Measurements from ENCODE around the gene NPY4R2.
"Not testable (repeated sequence)": the region's sequence is repeated elsewhere in the genome, so short reads cannot be mapped to it uniquely, and the experiment has no call there.

The NPY4R2 gene, protein sequence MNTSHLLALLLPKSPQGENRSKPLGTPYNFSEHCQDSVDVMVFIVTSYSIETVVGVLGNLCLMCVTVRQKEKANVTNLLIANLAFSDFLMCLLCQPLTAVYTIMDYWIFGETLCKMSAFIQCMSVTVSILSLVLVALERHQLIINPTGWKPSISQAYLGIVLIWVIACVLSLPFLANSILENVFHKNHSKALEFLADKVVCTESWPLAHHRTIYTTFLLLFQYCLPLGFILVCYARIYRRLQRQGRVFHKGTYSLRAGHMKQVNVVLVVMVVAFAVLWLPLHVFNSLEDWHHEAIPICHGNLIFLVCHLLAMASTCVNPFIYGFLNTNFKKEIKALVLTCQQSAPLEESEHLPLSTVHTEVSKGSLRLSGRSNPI

DNA sequence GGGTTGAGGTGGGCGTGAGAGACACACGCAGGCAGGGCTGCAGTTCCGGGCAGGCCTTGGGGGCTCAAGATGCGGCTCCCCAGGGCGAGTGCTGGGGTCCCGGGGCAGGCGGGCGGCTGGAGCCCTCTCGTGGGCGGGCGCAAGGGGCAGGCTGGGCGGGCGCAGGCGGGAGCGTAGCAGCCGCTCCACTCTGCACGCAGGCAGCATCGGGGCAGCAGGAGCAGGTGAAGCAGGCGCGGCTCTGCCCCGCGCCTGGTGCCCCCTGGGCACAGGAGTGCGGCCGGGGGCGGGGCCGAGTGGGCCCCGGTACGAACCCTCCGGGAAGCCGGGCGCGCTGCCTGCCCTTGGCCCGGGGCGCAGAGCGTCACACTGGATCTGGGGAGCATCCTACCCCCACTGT lies at the start of gene NPY4R2:
TSS of gene NPY4R2 (plus strand) at position 188 of the 400 bp plus-strand sequence. CDS start 3,326 bp downstream, outside the sequence.
- not testable (repeated sequence) for DNase-seq

DNA sequence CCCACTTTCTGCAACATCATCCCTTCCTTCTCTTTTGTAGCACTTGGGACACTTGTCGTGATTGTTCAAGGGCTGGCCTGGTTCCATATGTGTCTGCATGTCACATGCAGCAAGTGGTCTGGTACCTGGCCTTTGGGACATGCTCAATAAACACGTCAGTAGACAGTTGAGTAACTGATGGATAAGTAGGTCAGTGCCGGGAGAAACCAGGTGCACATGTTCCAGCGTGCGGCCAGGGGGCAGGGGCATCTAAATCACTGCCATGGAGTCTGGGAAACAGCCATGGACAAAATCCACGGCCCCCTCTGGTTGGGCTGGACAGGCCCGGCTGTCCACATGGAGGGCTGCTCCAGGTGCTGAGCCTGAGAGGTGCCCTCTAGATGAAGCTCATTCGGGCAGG lies 47.6 kb upstream of the NPY4R2 start:
- DNase-seq, result not testable (repeated sequence)

DNA sequence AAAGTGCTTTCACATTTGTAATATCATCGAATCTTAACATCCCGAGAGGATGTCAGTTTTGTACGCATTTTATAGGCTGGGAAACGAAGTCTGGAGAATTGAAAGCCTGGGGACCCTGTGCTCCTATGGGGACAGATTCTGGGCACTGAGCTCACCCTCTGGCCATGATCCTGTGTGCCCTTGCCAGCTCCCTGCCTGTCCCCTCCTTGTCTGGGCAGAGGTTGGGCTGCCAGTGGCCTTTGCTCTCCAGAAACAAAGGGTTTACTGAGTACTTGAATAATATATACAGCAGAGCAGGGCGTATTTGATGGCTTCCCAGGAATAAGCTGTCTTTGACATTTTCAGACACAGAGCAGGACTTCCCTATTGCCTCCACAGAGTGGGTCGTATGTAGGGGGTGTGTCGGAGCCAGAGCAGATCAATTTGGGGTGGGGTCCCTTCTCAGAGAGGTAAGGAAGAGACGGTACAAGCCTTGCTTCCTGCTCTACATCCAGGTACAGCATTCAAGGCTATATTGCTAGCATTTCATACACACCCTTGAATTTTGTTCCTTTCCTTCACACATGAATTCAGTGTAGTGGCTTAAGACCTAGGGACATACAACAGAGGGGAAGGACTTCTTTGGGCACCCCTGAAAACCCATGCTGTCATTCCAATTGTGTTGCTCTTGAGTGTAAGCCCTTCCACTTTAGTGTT lies 46.8 kb upstream of the NPY4R2 start:
- not testable (repeated sequence) for DNase-seq

DNA sequence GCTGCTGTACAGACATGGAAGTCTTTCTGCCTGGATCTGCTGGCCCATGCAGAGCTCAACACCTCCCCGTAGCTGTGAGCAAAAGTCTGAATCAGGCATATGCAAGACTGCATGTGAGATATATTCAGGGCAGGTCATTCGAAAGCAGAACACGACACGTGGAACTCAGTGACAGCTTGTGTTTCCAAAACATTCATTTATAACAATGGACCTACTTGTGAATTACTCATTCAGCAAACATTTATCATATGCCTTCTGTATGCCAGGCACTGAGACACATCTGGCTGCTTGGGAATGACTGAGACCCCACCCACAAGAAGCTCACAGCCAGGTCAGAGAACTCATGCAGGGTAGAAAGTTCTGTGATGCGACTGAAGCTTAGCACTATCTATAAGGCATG lies 46.2 kb upstream of the NPY4R2 start:
- DNase-seq, result not testable (repeated sequence)

DNA sequence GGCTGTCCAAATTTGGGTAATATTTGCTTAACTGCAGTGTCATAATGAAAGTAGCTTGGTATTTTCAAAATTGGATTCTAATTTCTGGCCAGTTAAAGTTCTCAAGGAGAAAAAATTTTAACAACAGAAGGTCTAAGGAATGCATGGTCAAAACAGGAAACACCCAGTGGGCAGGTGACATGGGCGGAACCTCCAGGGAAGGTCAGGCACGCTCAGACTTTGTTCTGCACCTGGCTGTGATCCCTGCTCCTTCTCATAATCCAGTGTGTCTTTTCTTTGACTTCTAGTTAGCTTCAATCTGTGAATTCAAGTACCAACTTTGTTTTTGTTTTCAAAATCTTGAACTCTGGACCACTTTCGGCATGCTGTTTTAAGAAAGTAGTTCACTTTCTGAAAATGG lies 34.2 kb upstream of the NPY4R2 start:
- not testable (repeated sequence) for DNase-seq

DNA sequence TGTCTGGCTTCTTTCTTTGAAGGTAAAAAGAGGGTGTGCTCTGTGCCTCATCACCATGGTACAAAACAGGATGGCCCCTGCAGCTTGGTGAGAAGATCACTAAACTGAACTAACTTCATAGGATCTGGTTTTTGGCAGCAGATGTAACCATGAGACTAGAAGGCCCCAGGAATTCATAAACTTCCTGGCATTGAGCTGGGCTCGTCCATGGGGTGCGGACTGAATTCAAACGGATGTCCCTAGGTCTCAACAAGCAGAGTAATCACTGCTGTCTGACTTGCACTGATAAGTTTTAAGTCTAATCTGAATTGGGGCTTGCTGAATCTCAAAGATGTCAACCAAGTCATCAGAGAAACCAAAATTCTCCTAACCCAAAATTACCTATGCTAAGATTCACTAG lies 33.5 kb upstream of the NPY4R2 start:
- DNase-seq, result not testable (repeated sequence)

DNA sequence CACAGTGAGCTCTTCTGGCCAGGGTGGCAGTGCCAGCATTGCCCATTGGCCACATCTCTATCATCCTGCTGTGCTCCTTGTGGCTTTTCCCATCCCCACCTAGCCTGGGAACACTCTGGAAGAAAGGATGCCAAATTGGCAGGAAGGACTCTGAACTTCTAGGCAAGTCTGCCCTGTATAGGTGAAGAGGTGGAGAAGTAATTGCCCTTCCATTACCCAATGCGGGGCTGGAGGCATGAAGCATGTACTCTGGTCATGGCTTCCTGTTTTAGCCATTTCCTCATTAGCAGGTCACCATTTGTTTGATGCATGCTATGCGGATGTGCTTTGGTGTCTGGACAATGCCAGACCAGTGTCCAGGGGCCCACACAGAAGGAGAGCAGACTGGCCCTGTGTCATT lies 32.1 kb upstream of the NPY4R2 start:
- not testable (repeated sequence) for DNase-seq

DNA sequence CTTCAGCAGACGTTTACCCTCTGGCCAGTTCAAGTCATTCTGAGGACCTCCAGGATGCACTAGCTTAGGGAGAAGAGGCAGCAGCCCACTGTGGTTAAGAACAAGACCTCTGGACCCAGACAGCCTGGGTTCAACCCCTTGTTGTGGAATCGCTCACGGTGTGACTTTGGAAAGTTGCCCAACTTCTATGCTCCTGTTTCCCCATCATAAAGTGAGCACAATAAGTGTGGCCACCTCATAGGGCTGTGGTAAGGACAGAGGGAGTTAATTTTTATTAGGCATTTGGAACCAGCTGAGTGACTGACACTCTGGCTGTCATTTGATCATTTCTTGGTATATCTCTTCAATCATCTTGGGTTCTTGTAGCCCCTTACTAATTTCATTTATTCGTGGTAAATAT lies 31.6 kb upstream of the NPY4R2 start:
- not testable (repeated sequence) for DNase-seq

DNA sequence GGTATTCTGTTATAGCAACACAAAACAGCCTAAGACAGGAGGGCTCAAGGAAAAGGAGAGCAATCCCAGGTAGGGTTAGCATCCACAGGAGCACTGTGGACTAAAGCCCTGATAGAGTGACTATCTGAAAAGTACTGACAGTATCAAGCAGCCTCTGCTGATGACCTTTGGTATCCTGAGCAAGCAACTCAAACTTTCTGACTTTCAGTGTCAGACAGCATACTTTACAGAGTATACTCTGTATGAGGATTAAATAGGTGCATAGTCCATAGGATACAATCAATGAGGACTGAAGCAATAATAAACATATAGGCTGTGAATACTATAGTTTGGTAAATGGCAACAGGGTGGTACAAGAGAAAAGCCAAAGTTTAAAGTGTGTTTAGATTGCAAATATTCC lies 27.7 kb upstream of the NPY4R2 start:
- DNase-seq, result not testable (repeated sequence)

DNA sequence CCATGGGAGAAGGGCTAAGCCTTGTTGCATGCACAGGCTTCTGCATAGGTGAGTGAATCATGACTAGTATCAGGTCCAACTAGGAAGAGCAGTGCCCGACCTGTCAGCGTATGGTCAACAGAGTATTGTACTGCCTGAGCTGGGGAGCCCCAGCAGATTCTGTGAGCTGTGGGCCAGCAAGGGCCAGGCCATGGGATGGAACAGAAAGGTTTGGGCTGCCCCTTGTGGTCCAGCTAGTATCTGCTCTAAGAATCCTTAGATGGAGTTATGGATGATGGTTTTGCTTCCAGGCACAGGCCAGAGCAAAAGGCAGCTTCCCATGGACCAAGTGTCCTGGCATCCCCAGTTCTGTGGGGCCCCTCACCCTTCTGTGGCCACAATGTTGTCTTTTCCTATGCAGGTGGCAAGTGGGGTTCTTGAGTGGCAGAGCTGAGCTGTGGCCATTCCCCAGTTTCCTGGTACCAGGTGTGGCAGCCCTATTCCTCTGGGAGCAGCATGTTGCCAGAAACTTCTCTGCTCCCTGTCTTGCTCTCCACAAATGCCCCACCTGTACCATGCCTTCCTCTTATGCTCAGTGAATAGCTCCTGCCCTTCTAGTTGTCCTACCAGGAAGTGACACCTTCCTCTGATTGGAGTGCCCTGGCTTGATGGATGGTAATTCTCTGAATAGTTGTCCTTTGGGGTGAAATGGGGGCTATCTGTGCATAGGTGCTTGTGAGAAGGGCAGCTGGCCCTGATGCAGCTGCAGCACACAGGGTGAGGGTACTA lies 25.8 kb upstream of the NPY4R2 start:
- not testable (repeated sequence) for DNase-seq

DNA sequence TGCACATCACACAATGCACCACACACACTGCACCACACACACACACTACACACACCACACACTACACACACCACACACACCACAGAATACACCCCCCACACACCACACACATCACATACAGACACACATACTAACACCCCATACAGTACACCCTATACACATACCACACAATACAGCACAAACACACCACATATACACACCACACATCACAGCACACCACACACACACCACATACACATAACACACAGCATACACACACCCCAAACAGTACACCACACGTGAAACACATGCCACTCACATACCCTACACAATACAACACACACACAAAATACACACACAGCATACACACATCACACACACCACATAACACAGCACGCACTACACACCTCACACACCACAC lies 23.9 kb upstream of the NPY4R2 start:
- DNase-seq, result not testable (repeated sequence)

DNA sequence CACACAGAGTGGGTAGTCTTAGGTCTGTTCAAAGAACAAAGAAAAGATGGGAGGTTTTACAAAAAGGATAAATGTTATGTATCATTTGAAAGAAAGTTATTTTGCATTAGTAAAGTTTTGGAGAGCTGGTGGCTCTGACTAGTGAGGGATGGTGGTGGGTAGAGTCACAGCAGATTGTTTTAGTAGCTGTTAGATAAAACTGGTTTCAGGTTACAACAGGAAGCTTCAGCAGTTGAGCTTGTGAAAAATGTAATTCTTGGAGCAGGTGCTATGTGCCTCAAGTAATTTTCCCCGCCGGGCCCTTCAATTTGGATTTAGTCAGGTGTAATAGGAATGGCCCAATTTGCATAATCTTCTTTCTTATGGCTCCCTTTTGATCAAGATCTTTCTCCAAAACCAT lies 20.6 kb upstream of the NPY4R2 start:
- DNase-seq, result not testable (repeated sequence)

DNA sequence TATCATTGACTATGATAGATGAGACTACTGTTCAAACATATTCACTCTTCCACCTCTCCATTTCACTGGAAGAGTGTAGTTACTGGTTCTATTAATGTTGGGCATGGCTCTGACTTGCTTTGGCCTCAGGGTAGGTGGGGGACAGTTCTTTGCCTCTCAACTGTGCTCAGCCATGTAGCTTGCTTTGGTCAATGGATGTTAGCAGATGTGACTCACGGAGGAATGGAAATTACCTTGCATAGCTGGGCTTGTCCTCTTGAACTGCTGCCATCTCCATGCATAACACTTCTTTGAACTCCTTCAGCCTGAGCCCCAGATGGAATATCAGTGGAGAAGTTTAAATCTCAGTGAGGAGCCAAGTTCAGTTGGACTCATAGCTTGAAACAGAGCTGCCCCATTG lies 9.1 kb upstream of the NPY4R2 start:
- DNase-seq, result not testable (repeated sequence)

DNA sequence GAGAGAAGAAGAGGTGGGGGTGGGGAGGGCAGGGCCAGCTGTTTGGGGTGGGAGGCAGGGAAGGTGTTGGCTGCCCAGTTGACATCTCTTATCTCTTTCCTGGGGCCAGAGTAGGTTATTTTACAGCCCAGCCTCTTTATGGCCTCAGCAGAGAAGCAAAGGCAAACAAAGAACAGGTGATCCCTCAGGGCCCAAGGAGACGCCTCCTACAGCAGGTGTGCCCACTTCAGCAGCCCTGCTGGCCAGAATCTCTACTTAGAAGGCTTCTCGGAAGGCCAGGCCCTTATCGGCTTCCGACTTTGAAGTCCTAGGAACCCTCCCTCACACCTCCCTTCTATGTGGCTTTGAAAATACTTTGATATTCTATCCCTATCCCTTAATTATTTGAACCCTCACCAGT lies 8.0 kb upstream of the NPY4R2 start:
- DNase-seq, result not testable (repeated sequence)

DNA sequence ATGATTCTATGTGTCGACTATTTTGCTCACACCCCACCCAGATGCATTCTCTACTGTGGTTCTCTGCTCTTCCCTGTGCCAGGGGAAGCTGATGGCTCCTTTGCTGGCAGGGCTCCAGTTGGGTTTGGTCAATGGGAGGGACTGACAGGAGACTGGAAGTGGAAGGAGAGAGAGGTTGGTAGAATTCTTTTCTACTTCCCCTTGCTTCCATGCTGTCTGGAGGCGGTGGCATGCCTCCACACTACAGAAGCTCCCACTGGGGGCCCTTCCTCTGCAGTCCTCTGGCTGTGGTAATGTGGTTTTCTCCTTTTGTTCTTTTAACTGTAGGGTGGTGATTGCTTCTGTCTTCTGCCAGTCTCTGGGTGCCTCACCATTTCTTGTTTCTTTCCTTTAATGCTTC lies 4.4 kb upstream of the NPY4R2 start:
- not testable (repeated sequence) for DNase-seq

DNA sequence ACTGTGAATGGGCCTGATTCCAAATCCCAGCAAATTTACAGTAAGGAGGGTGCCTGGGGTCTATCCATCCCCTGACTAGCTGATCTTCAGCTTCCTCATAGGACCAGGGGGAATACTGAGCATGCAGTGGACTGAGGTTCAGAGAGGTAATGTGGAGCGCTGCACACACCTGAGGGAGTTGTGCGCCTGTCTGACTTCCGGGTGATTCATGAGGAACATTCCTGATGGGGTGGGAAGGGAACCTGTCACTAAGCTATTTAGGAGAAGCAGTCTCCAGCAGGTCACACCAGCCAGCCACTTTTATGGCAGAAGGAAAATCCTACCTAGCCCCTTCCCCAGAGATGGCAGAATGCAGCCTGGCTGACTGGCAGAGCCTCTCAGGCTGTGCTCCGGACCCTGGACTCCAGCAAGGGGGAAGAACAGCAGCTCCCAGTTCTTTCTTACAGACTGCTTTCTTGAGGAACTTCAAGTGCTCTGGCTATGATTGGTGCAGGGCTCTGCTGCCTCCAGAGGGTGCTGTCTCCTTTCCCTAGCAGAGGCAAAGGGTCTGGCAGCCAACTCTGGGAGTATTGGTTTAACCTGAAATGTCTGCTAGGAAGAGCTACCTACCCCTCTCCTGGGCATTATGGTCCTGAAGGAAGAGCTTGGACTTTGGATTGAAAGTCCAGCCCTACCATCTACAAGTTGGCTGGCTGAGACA lies 2.5 kb upstream of the NPY4R2 start:
- DNase-seq, result not testable (repeated sequence)

DNA sequence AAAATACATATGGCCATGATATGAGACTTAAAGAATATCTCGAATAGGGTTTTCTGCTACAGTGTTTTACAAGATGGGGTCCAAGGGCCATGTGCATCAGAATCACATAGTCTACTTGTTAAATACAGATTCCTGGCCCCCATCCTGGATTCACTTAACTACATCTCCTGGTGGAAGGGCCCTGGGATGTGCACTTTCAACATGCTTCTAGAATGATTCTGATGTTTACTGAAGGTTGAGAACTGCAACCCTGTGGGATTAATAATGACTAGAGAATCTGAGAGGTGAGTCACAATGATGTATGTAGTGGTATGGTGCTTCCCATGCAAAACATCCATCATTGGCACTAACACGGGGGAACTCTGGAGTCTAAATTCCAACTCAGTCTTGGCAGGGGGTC lies 2.1 kb downstream of the NPY4R2 start:
- not testable (repeated sequence) for DNase-seq

DNA sequence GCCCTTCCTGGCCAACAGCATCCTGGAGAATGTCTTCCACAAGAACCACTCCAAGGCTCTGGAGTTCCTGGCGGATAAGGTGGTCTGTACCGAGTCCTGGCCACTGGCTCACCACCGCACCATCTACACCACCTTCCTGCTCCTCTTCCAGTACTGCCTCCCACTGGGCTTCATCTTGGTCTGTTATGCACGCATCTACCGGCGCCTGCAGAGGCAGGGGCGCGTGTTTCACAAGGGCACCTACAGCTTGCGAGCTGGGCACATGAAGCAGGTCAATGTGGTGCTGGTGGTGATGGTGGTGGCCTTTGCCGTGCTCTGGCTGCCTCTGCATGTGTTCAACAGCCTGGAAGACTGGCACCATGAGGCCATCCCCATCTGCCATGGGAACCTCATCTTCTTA lies 4.0 kb downstream of the NPY4R2 start:
- not testable (repeated sequence) for DNase-seq

DNA sequence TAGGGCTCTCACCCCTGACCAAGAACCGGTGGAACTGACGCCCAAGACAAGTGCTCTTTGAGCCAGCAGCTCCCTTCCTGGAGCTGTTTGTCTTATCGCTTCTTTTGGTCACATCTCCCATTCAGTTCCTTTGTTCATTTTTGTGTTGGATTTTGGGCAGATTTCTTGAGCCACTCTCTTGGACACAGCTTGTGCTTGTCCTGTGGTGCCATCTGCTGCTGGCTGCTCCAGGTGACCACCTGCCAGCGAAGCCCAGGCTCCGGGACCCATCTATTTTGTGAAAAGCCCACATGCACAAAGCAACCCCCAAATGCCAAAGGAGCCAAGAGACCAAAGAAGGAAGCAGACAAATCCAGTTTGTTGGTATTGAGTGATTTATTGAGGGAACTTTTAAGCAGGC lies 6.2 kb downstream of the NPY4R2 start:
- not testable (repeated sequence) for DNase-seq

DNA sequence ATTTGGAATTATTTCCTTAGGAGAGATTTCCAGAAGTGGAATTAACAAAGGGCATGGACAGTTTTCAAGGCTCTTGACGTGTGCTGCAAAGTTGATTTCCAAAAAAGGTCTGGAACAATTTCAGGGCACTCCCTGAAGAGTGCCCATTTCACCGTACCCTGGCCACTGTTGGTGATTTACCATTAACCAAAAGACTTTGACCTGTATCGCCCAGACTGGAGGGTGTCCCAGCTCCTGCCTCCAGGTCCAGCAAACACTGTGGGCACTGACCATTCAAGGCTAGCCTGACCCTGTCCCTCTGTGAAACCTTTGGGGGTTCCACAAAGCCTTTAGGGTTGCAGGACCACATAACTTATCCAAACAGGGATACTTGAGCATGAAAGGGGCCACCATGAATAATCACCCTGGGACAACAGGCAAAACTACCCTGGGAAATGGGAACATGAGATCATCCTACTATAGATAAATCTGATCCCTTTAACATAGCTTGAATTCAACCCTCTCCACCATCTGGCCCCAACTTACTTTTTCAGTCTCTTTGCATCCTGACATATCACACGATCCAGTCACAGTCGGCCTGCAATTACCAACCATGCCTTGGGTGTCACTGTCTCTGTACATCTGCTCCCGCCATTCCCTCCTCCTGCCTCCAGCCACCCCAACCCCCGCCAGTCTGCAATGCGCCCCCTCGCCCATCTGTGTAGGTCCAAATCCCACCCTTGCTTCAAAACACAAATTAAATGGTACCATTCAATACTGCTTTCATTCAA lies 8.9 kb downstream of the NPY4R2 start:
- not testable (repeated sequence) for DNase-seq

DNA sequence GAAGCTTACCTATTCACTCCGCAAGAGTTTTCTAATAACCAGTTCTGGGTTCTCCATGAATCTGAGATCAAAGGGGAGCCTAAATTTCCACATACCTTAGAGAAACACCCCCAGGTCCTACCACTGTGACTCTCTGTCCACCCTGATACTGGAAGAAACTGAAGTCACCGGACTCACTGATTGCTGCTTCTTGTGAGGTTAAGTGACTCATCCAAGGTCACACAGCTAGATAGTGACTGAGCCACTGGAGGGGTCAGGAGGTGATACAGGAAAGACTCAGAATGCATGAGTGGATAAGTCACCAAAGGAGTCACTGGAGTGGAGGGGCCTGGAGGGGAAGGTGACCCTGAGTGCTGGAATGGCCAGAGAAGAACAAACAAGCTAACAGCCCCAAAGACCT lies 9.8 kb downstream of the NPY4R2 start:
- not testable (repeated sequence) for DNase-seq

DNA sequence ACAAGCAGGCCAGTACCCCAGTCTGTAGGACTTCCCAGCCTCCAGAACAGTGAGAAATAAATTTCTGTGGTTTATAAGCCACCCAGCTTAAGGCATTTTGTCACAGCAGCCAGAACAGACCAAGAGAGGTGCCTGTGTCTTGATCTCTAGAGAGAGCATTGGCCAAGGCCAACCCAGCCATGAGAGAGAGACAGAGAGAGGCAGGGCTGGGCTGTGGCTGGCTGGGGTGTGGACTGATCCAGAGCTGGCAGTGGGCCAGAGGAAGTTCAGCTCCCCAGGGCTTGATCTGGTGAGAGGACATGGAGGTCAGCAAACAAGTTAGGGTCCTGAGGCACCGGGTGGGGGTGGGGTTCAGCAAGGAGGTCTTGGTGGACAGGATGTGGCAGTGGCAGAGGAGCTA lies 14.4 kb downstream of the NPY4R2 start:
- DNase-seq, result not testable (repeated sequence)
